ENCODE data around the gene MAEL. TPM values are rescaled to one million over a fixed set of nuclear protein-coding genes. Genes with fewer than 3 reads are reported as not detected.
A peak's percentile ranks its signal among the peaks of the same experiment; 100 is the strongest.

MAEL gene
- total RNA-seq, 1 experiment from 2014 or later = not detected

- Mint-ChIP-seq H3K4me1 (peaks cover 6 to 15% of the 10 kb centered on the region in 2 experiments), H3K27ac (no peak overlapping the region), H3K9me3 (no peaks in the 10 kb centered on the region), H3K27me3 (ENCODE audit: low read depth) (no peaks in the 10 kb centered on the region; the same call in none of the 2 replicates), H3K4me3 (no peak overlapping the region), H3K36me3 (ENCODE audit: insufficient read depth in 1 of 3, low read depth in 3 of 3) (no peaks in the 10 kb centered on the region)
- Histone ChIP-seq H3K79me1 (ENCODE audit: insufficient read depth, low read depth, low read length, poor library complexity, severe bottlenecking) (no peaks in the 10 kb centered on the region), H4K20me1 (ENCODE audit: control insufficient read depth, insufficient read depth, insufficient read length) (no peaks in the 10 kb centered on the region), H3K14ac (ENCODE audit: insufficient read depth, low read length) (no peak overlapping the region), H2BK120ac (ENCODE audit: low read depth, low read length, poor library complexity, severe bottlenecking) (no peak overlapping the region), H2AK5ac (ENCODE audit: insufficient read length, low read length) (no peak overlapping the region), H2BK12ac (ENCODE audit: insufficient read length, low read depth, low read length) (no peak overlapping the region), H2BK20ac (ENCODE audit: low read depth, low read length, poor library complexity, severe bottlenecking) (no peak overlapping the region), H3K4ac (ENCODE audit: low read depth, low read length) (no peak overlapping the region), H4K91ac (ENCODE audit: insufficient read length, low read depth, low read length) (no peak overlapping the region), H3K79me2 (ENCODE audit: insufficient read depth, low read length) (no peaks in the 10 kb centered on the region), H3K23me2 (ENCODE audit: insufficient read length, low read depth, low read length, poor library complexity, severe bottlenecking) (peaks cover 3% of the 10 kb centered on the region), H3K18ac (ENCODE audit: insufficient read length, low read depth, low read length) (no peak overlapping the region), H4K5ac (ENCODE audit: insufficient read length, low read depth, low read length) (no peak overlapping the region), H2AFZ (ENCODE audit: low read length) (no peak overlapping the region), H3K27ac (ENCODE audit: insufficient read length, low read depth, low read length) (no peak overlapping the region), H3K23ac (ENCODE audit: insufficient read length, low read depth, low read length) (no peak overlapping the region), H3K4me1 (ENCODE audit: insufficient read depth, low read length) (no peaks in the 10 kb centered on the region), H3K27me3 (ENCODE audit: insufficient read depth, low read length) (no peaks in the 10 kb centered on the region), H3K56ac (ENCODE audit: insufficient read length, low read depth, low read length) (no peak overlapping the region), H3T11ph (ENCODE audit: low read length) (no peak overlapping the region), H3K9me3 (ENCODE audit: control insufficient read depth, low read depth, low read length) (no peaks in the 10 kb centered on the region), H2BK15ac (ENCODE audit: low read depth, low read length) (no peak overlapping the region), H3K4me2 (ENCODE audit: insufficient read depth, insufficient read length, low read length) (no peak overlapping the region), H2BK5ac (ENCODE audit: insufficient read length, low read length) (no peak overlapping the region), H3K9ac (ENCODE audit: extremely low read depth, insufficient read length, low read length) (no peak overlapping the region), H4K8ac (replicated peaks; ENCODE audit: insufficient read length, low read depth, low read length) (peak overlapping the region; percentile 19)
- no peak for DNase-seq
- WGBS (ENCODE audit: extremely low coverage, insufficient read length, low lambda C conversion rate) = no CpG with 5 or more reads among the region's 13 CpGs
- TF ChIP-seq CTCF (conservative IDR thresholded peaks at IDR 0.05) = no peak
Measured at GRCh38 chr1:167068761-167069160, 79.7 kb downstream of the MAEL start.

Data from H9 (cell line).